ENCODE results near the gene PATL2.

Gene PATL2

GRCh38 chr15:44656298-44656697 lies 54.8 kb downstream of the PATL2 start:
- TF ChIP-seq CTCF (IDR thresholded peaks at IDR 0.05; ENCODE audit: insufficient read depth, low read depth, low read length, missing control alignments): no peak
- H3K4me3 ChIP-seq (ENCODE audit: low read depth, low read length): no peak overlapping the region
- no peak for DNase-seq (ENCODE audit: low read depth)

- no peak for DNase-seq (ENCODE audit: low read depth)
- no peak for TF ChIP-seq CTCF (IDR thresholded peaks at IDR 0.05; ENCODE audit: insufficient read depth, low read depth, low read length, missing control alignments)
- H3K4me3 ChIP-seq (ENCODE audit: low read depth, low read length): no peak overlapping the region
Observed at GRCh38 chr15:44654858-44655257, 56.3 kb downstream of the PATL2 start.

GRCh38 chr15:44647637-44648036 lies 63.5 kb downstream of the PATL2 start:
- H3K4me3 ChIP-seq (ENCODE audit: low read depth, low read length): no peak overlapping the region
- no peak for TF ChIP-seq CTCF (IDR thresholded peaks at IDR 0.05; ENCODE audit: insufficient read depth, low read depth, low read length, missing control alignments)
- DNase-seq (ENCODE audit: low read depth): no peak

- no peak for DNase-seq (ENCODE audit: low read depth)
- TF ChIP-seq CTCF (IDR thresholded peaks at IDR 0.05; ENCODE audit: insufficient read depth, low read depth, low read length, missing control alignments): no peak
- no peak overlapping the region for H3K4me3 ChIP-seq (ENCODE audit: low read depth, low read length)
Observed at GRCh38 chr15:44647036-44647435, 64.1 kb downstream of the PATL2 start.

- H3K4me3 ChIP-seq (ENCODE audit: low read depth, low read length): no peak overlapping the region
- no peak for DNase-seq (ENCODE audit: low read depth)
- TF ChIP-seq CTCF (IDR thresholded peaks at IDR 0.05; ENCODE audit: insufficient read depth, low read depth, low read length, missing control alignments): no peak
Observed at GRCh38 chr15:44646460-44646859, 64.7 kb downstream of the PATL2 start.

- DNase-seq (ENCODE audit: low read depth): no peak
- no peak overlapping the region for H3K4me3 ChIP-seq (ENCODE audit: low read depth, low read length)
- no peak for TF ChIP-seq CTCF (IDR thresholded peaks at IDR 0.05; ENCODE audit: insufficient read depth, low read depth, low read length, missing control alignments)
Observed at GRCh38 chr15:44641651-44642050, 69.5 kb downstream of the PATL2 start.

GRCh38 chr15:44636976-44637375 lies 74.1 kb downstream of the PATL2 start:
- no peak for TF ChIP-seq CTCF (IDR thresholded peaks at IDR 0.05; ENCODE audit: insufficient read depth, low read depth, low read length, missing control alignments)
- no peak overlapping the region for H3K4me3 ChIP-seq (ENCODE audit: low read depth, low read length)
- DNase-seq (ENCODE audit: low read depth): no peak
